Vagina (tissue), 2 donors: ENCODE data around the gene PTPRK. TPM values are rescaled to one million over a fixed set of nuclear protein-coding genes. Genes with fewer than 3 reads are reported as not detected.
"Not testable (repeated sequence)": the region's sequence is repeated elsewhere in the genome, so short reads cannot be mapped to it uniquely, and the experiment has no call there.

Experiments used
- DNase-seq, 2 donors: peaks; one replicate each; pipeline ENCODE4 v3.0.0-alpha.2; 2017; ENCODE audit errors: extremely low spot score in 2 of 2
- H3K27ac ChIP-seq: fragments of 200-600 bp; sonication (generic); one replicate; pipeline ENCODE4 v1.5.1; 2019
- H3K27me3 ChIP-seq: fragments of 200-600 bp; sonication (generic); one replicate; pipeline ENCODE4 v1.5.1; 2019
- H3K36me3 ChIP-seq, 2 donors: fragments of 200-600 bp; sonication (generic); one replicate each; pipeline ENCODE4 v1.5.1; 2017 to 2019
- H3K4me1 ChIP-seq: fragments of 200-600 bp; sonication (generic); one replicate; pipeline ENCODE4 v1.5.1; 2019
- H3K4me3 ChIP-seq, 2 donors: fragments of 200-600 bp; sonication (generic); 1 replicate in 1 of 2; 2 replicates in 1 of 2; pipeline ENCODE4 v1.5.1; 2016 to 2019
- H3K9me3 ChIP-seq: fragments of 200-600 bp; sonication (generic); one replicate; pipeline ENCODE4 v1.5.1; 2019
- CTCF ChIP-seq, 3 experiments: fragments of 450-650 bp in 2 of 3; fragments of 200-600 bp in 1 of 3; sonication (generic) in 1 of 3; IDR thresholded peaks; one replicate each; pipeline ENCODE4 v1.5.1; 2017 to 2019; ENCODE audit warnings: antibody characterized with exemption in 3 of 3, mild to moderate bottlenecking in 2 of 3, moderate library complexity in 2 of 3
- POLR2A ChIP-seq, 2 donors: fragments of 450-650 bp; IDR thresholded peaks; one replicate each; pipeline ENCODE4 v1.6.1; 2017; ENCODE audit warnings: antibody characterized with exemption in 2 of 2, mild to moderate bottlenecking in 2 of 2, moderate library complexity in 2 of 2
- POLR2AphosphoS5 ChIP-seq, 2 donors: sonication (generic); formaldehyde crosslinking; IDR thresholded peaks; one replicate each; pipeline ENCODE4 v1.9.0; 2017; ENCODE audit warnings: antibody characterized with exemption in 2 of 2, mild to moderate bottlenecking in 2 of 2, low read depth in 1 of 2; ENCODE audit not compliant: insufficient read depth in 1 of 2
- intact Hi-C: fragments of 100-400 bp; cut with DNase I; formaldehyde crosslinking; loops from one replicate; pipeline ENCODE4 v1.15.1; 2023
- total RNA-seq: library from RNA; depleted of rRNA; stranded (reverse); fragments of >200 nt; gene quantifications from one replicate; pipeline ENCODE4 v1.2.3, GENCODE V29; 2016

The PTPRK gene
- total RNA-seq, 1 donor from 2014 or later: 82.5 TPM

- no peak overlapping the region for H3K4me3 ChIP-seq
- H3K4me1 ChIP-seq: no peaks in the 10 kb centered on the region
- H3K36me3 ChIP-seq: no peaks in the 10 kb centered on the region
- intact Hi-C loops: no loop called here
- H3K27ac ChIP-seq: no peak overlapping the region
- H3K27me3 ChIP-seq: no peaks in the 10 kb centered on the region
- no peak for DNase-seq
- H3K9me3 ChIP-seq: no peaks in the 10 kb centered on the region
- TF ChIP-seq CTCF (IDR thresholded peaks at IDR 0.05) (no peak), POLR2AphosphoS5 (IDR thresholded peaks at IDR 0.05; ENCODE audit: insufficient read depth in 1 of 2, low read depth in 1 of 2) (no peak), POLR2A (IDR thresholded peaks at IDR 0.05) (no peak)
Observed at GRCh38 chr6:128446497-128446896, 73.9 kb downstream of the PTPRK start.

GRCh38 chr6:128443553-128443952 is 76.8 kb downstream of the PTPRK start:
- Histone ChIP-seq H3K4me3 (no peak overlapping the region), H3K27ac (no peak overlapping the region), H3K9me3 (no peaks in the 10 kb centered on the region), H3K36me3 (no peaks in the 10 kb centered on the region), H3K4me1 (peaks cover 5% of the 10 kb centered on the region), H3K27me3 (no peaks in the 10 kb centered on the region)
- no peak for DNase-seq
- intact Hi-C loops: no loop called here
- TF ChIP-seq CTCF (IDR thresholded peaks at IDR 0.05): no peak
- no peak for TF ChIP-seq POLR2AphosphoS5 (IDR thresholded peaks at IDR 0.05; ENCODE audit: insufficient read depth in 1 of 2, low read depth in 1 of 2)
- no peak for TF ChIP-seq POLR2A (IDR thresholded peaks at IDR 0.05)

- Histone ChIP-seq H3K27me3 (no peaks in the 10 kb centered on the region), H3K27ac (no peak overlapping the region), H3K9me3 (no peaks in the 10 kb centered on the region), H3K4me1 (peaks cover 7% of the 10 kb centered on the region), H3K4me3 (no peak overlapping the region), H3K36me3 (no peaks in the 10 kb centered on the region)
- TF ChIP-seq POLR2AphosphoS5 (IDR thresholded peaks at IDR 0.05; ENCODE audit: insufficient read depth in 1 of 2, low read depth in 1 of 2): no peak
- no peak for TF ChIP-seq POLR2A (IDR thresholded peaks at IDR 0.05)
- no peak for TF ChIP-seq CTCF (IDR thresholded peaks at IDR 0.05)
- intact Hi-C loops: no loop called here
- no peak for DNase-seq
Observed at GRCh38 chr6:128439627-128440026, 80.8 kb downstream of the PTPRK start.

GRCh38 chr6:128438393-128438792 is 82.0 kb downstream of the PTPRK start:
- intact Hi-C loops: no loop called here
- Histone ChIP-seq H3K27me3 (no peaks in the 10 kb centered on the region), H3K4me3 (no peak overlapping the region), H3K36me3 (no peaks in the 10 kb centered on the region), H3K9me3 (no peaks in the 10 kb centered on the region), H3K4me1 (peaks cover 7% of the 10 kb centered on the region), H3K27ac (no peak overlapping the region)
- DNase-seq: no peak
- no peak for TF ChIP-seq POLR2AphosphoS5 (IDR thresholded peaks at IDR 0.05; ENCODE audit: insufficient read depth in 1 of 2, low read depth in 1 of 2)
- TF ChIP-seq POLR2A (IDR thresholded peaks at IDR 0.05): no peak
- no peak for TF ChIP-seq CTCF (IDR thresholded peaks at IDR 0.05)

GRCh38 chr6:128437685-128438084 is 82.7 kb downstream of the PTPRK start:
- H3K36me3 ChIP-seq: no peaks in the 10 kb centered on the region
- H3K27me3 ChIP-seq: no peaks in the 10 kb centered on the region
- peaks cover 7% of the 10 kb centered on the region for H3K4me1 ChIP-seq
- intact Hi-C loops: no loop called here
- no peak for DNase-seq
- no peak overlapping the region for H3K27ac ChIP-seq
- H3K9me3 ChIP-seq: no peaks in the 10 kb centered on the region
- TF ChIP-seq POLR2AphosphoS5 (IDR thresholded peaks at IDR 0.05; ENCODE audit: insufficient read depth in 1 of 2, low read depth in 1 of 2) (no peak), CTCF (IDR thresholded peaks at IDR 0.05) (no peak), POLR2A (IDR thresholded peaks at IDR 0.05) (no peak)
- H3K4me3 ChIP-seq: no peak overlapping the region

- intact Hi-C loops, H3K4me1 ChIP-seq, H3K27ac ChIP-seq, H3K4me3 ChIP-seq, H3K27me3 ChIP-seq, DNase-seq, H3K36me3 ChIP-seq, H3K9me3 ChIP-seq: not testable (repeated sequence)
Observed at GRCh38 chr6:128434752-128435151, 85.6 kb downstream of the PTPRK start.
